H1 (cell line): Measurements from ENCODE around the gene DNAI2. TPM values are rescaled to one million over a fixed set of nuclear protein-coding genes. Genes with fewer than 3 reads are reported as not detected.
A peak's percentile ranks its signal among the peaks of the same experiment; 100 is the strongest.

Source experiments
- EGR1 ChIP-seq: IDR thresholded peaks from 2 replicates; pipeline ENCODE4 v1.6.1; 2011; ENCODE audit warnings: low read depth, low read length, borderline replicate concordance
- FOSL1 ChIP-seq: IDR thresholded peaks from 2 replicates; pipeline ENCODE4 v1.6.1; 2011; ENCODE audit warnings: mild to moderate bottlenecking, low read depth, low read length, moderate library complexity; ENCODE audit not compliant: insufficient read depth
- GABPA ChIP-seq: IDR thresholded peaks from 2 replicates; pipeline ENCODE4 v1.6.1; 2011; ENCODE audit warnings: mild to moderate bottlenecking, low read length, moderate library complexity, borderline replicate concordance; ENCODE audit not compliant: insufficient read depth
- JUN ChIP-seq: IDR thresholded peaks from 2 replicates; pipeline ENCODE4 v1.6.1; 2011; ENCODE audit warnings: low read depth, mild to moderate bottlenecking, improper control_type of control experiment, low read length
- KDM5A ChIP-seq: fragments of 200-600 bp; IDR thresholded peaks from 2 replicates; pipeline ENCODE4 v1.7.1; 2012; ENCODE audit warnings: mild to moderate bottlenecking, low read length, inconsistent platforms, mixed read lengths
- RFX5 ChIP-seq: IDR thresholded peaks from 2 replicates; pipeline ENCODE4 v1.6.1; 2011; ENCODE audit warnings: low read depth, low read length, improper control_type of control experiment, borderline replicate concordance
- RNF2 ChIP-seq: fragments of 200-900, 300-1000 bp; sonication (generic); IDR thresholded peaks from 2 replicates; pipeline ENCODE4 v1.7.1; 2016; ENCODE audit warnings: borderline replicate concordance, low read depth, mild to moderate bottlenecking, antibody characterized with exemption, low read length; ENCODE audit not compliant: poor library complexity, severe bottlenecking; ENCODE audit errors: missing control alignments
- SAP30 ChIP-seq: fragments of 300-600 bp; sonication (generic); IDR thresholded peaks from 2 replicates; pipeline ENCODE4 v1.7.1; 2012; ENCODE audit warnings: low read length, moderate library complexity, mild to moderate bottlenecking, inconsistent platforms; ENCODE audit not compliant: insufficient read depth, insufficient replicate concordance
- SIN3A ChIP-seq, 2 experiments: IDR thresholded peaks in 1 of 2; conservative IDR thresholded peaks in 1 of 2; 2 replicates each; pipeline ENCODE4 v1.6.1; 2011 to 2012; ENCODE audit warnings: low read length in 2 of 2, improper control_type of control experiment in 1 of 2, low read depth in 1 of 2, mild to moderate bottlenecking in 1 of 2
- SP1 ChIP-seq: IDR thresholded peaks from 2 replicates; pipeline ENCODE4 v1.6.1; 2011; ENCODE audit warnings: low read depth, low read length
- SRF ChIP-seq: IDR thresholded peaks from 2 replicates; pipeline ENCODE4 v1.6.1; 2011; ENCODE audit warnings: mild to moderate bottlenecking, low read depth, low read length, moderate library complexity
- TAF7 ChIP-seq: optimal IDR thresholded peaks from 2 replicates; pipeline ENCODE3; 2011; ENCODE audit warnings: low read depth, mild to moderate bottlenecking, inconsistent platforms, low read length, moderate library complexity, borderline replicate concordance
- TCF12 ChIP-seq: IDR thresholded peaks from 2 replicates; pipeline ENCODE4 v1.6.1; 2011; ENCODE audit warnings: low read depth, mild to moderate bottlenecking, low read length
- YY1 ChIP-seq: IDR thresholded peaks from 2 replicates; pipeline ENCODE4 v1.6.1; 2011; ENCODE audit warnings: low read depth, mild to moderate bottlenecking, low read length
- polyA plus RNA-seq, 7 experiments: library from polyadenylated mRNA; depleted of rRNA in 3 of 7; stranded (reverse) in 5 of 7; unstranded in 2 of 7; fragments of >200 nt in 5 of 7; fragments of 200-250 nt in 2 of 7; gene quantifications; 1 replicate in 5 of 7; 2 replicates in 1 of 7; 4 replicates in 1 of 7; pipeline versions ENCODE4 v1.2.1 to v1.2.3, GENCODE V29; 2011 to 2013; ENCODE audit warnings: missing spikeins in 2 of 7, mixed read lengths in 2 of 7
- total RNA-seq: library from RNA; stranded (reverse); fragmentation: NEBNext Ultra II Directional; extraction: Animal tissue kit (Norgen Biotek cat#: 25700); gene quantifications from 2 replicates; pipeline ENCODE4 v1.2.1, GENCODE V29; 2021

Gene DNAI2
- total and polyA plus RNA-seq, 2 of the 8 experiments (the other 6 are each of a cell fraction or from before 2014, with no cell fraction given), result 0.08 to 0.15 TPM

DNA sequence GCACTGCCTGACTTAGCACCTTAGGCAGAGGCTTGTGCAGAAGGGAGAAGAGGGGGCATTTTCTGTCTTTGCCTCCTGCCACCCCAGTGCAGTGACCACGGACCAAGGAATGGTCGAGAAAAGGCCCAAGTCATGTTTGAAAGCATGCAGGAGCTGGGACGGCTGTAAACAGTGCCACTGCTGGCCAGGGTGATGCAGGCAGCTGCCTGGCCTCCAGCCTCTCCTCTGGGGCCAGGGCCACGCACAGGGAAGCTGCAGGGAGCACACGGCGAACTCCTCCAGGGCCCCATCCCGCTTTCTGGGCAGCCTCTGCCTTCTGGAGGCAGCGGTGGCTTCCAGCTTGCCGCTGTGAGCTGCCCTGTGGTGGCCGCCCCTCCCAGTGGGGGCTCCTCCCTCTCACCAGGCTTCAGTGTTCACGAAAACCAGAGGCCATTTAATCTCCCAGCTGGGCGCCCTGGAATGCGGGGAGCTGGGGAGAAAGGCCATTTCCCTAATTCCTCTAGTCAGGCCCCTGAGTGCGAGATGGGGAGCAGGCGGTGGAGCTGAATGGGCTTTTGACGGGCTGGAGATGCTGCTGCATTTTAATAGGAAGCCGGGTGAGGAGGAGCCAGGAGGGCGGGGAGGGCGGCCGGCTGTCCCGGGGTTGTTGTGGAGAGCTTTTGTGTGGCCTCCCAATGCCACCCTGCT lies 28.7 kb upstream of the DNAI2 start (continued):
- TF ChIP-seq FOSL1 (no peak), EGR1 (no peak), KDM5A (no peak), GABPA (no peak), SIN3A (conservative IDR thresholded peaks at IDR 0.05 in 1 of 2, IDR thresholded peaks at IDR 0.05 in 1 of 2; ENCODE audit: low read depth in 1 of 2, low read length in 2 of 2) (0 out of 4 replicates have a peak, but pooled peaks of 1 of the 2 experiments have one; percentile 16), RNF2 (no peak), TAF7 (no peak), YY1 (0 out of 2 replicates have a peak, but pooled peaks have one; percentile 52), SRF (no peak), SAP30 (no peak), JUN (no peak), SP1 (no peak), TCF12 (no peak), RFX5 (no peak)
